PC-3 (cell line): ENCODE measurements around the gene IRX6. TPM values are rescaled to one million over a fixed set of nuclear protein-coding genes. Genes with fewer than 3 reads are reported as not detected.

Experiments used
- ATAC-seq: fragments of 200-7000 bp; cut with Tn5 transposase; 2 replicates; pipeline ENCODE4 v1.9.1; 2020; ENCODE audit warnings: mild to moderate bottlenecking, moderate library complexity
- BruUV-seq: library from RNA; stranded (reverse); fragments of 400-500 nt; replicated peaks from 2 replicates; lab custom pipeline; 2021; lab: Mats Ljungman, UMichigan
- CTCF ChIA-PET: fragments of 300-600 bp; sonication (Branson Sonifier 250); formaldehyde crosslinking; loops from one replicate; lab custom pipeline; 2022; ENCODE audit warnings: antibody characterized with exemption; lab: Charles Lee
- POLR2A ChIA-PET: fragments of 300-600 bp; sonication (Branson Sonifier 250); formaldehyde crosslinking; loops from one replicate; lab custom pipeline; 2022; ENCODE audit warnings: antibody characterized with exemption; ENCODE audit not compliant: unreplicated experiment; lab: Charles Lee
- DNase-seq: peaks from one replicate; pipeline ENCODE4 v3.0.0-alpha.2; 2015
- H2AFZ ChIP-seq: fragments of 300-600 bp; sonication (generic); 2 replicates; pipeline ENCODE4 v1.6.0; 2016; ENCODE audit warnings: antibody characterized with exemption, low read length
- H3F3A ChIP-seq: fragments of 300-600 bp; sonication (generic); one replicate; pipeline ENCODE4 v1.6.0; 2017; ENCODE audit warnings: antibody characterized with exemption, low read length, control low read depth, mild to moderate bottlenecking; ENCODE audit not compliant: unreplicated experiment
- H3K27ac ChIP-seq: fragments of 300-600 bp; sonication (generic); 2 replicates; pipeline ENCODE4 v1.5.1; 2016; ENCODE audit warnings: mild to moderate bottlenecking, low read length
- H3K27me3 ChIP-seq: fragments of 300-600 bp; sonication (generic); 2 replicates; pipeline ENCODE4 v1.6.1; 2016; ENCODE audit warnings: low read length, mixed read lengths
- H3K36me3 ChIP-seq: fragments of 300-600 bp; sonication (generic); 2 replicates; pipeline ENCODE4 v1.6.1; 2016; ENCODE audit warnings: low read depth, mixed run types, low read length, mixed read lengths
- H3K4me1 ChIP-seq: fragments of 300-600 bp; sonication (generic); 2 replicates; pipeline ENCODE4 v1.5.1; 2016; ENCODE audit warnings: low read length; ENCODE audit not compliant: insufficient read depth
- H3K4me2 ChIP-seq: fragments of 300-600 bp; sonication (generic); 2 replicates; pipeline ENCODE4 v1.6.0; 2016; ENCODE audit warnings: low read length
- H3K4me3 ChIP-seq: fragments of 300-600 bp; sonication (generic); 2 replicates; pipeline ENCODE4 v1.5.1; 2016; ENCODE audit warnings: mild to moderate bottlenecking, low read length, mixed read lengths
- H3K79me2 ChIP-seq: fragments of 300-600 bp; sonication (generic); 2 replicates; pipeline ENCODE4 v1.6.1; 2017; ENCODE audit warnings: low read length, mixed read lengths
- H3K9ac ChIP-seq: fragments of 300-600 bp; sonication (generic); 2 replicates; pipeline ENCODE4 v1.6.0; 2016; ENCODE audit warnings: mild to moderate bottlenecking, low read length
- H3K9me2 ChIP-seq: fragments of 300-600 bp; sonication (generic); replicated peaks from 2 replicates; pipeline ENCODE4 v1.6.1; 2016; ENCODE audit warnings: mixed run types, low read length, mixed read lengths
- H3K9me3 ChIP-seq: fragments of 300-600 bp; sonication (generic); 2 replicates; pipeline ENCODE4 v1.6.1; 2016; ENCODE audit warnings: low read length, mixed read lengths
- H4K20me1 ChIP-seq: fragments of 300-600 bp; sonication (generic); 2 replicates; pipeline ENCODE4 v1.6.1; 2016; ENCODE audit warnings: low read length, mixed read lengths
- CTCF ChIP-seq: fragments of 300-600 bp; sonication (generic); conservative IDR thresholded peaks from 2 replicates; pipeline ENCODE4 v1.5.1; 2017; ENCODE audit warnings: antibody characterized with exemption, low read depth, mild to moderate bottlenecking, low read length
- EZH2 ChIP-seq: fragments of 300-600 bp; sonication (generic); IDR thresholded peaks from one replicate; pipeline ENCODE4 v1.6.1; 2017; ENCODE audit warnings: antibody characterized with exemption, mild to moderate bottlenecking, low read length; ENCODE audit not compliant: unreplicated experiment
- EZH2phosphoT487 ChIP-seq: fragments of 300-600 bp; sonication (generic); IDR thresholded peaks from 2 replicates; pipeline ENCODE4 v1.6.1; 2018; ENCODE audit warnings: mild to moderate bottlenecking, antibody characterized with exemption, low read length, borderline replicate concordance
- intact Hi-C: fragments of 100-400 bp; cut with micrococcal nuclease; formaldehyde crosslinking; loops from 2 replicates; pipeline ENCODE4 v1.9.0; 2023
- total RNA-seq: library from RNA; depleted of rRNA; stranded (reverse); fragments of >200 nt; gene quantifications from 2 replicates; pipeline ENCODE4 v1.2.3, GENCODE V29; 2014

Gene IRX6
- total RNA-seq, 1 experiment from 2014 or later: not detected

- peak; percentile 22 for DNase-seq
Observed at GRCh38 chr16:55297910-55298479, 26.0 kb upstream of the IRX6 start.

GRCh38 chr16:55301385-55302008 lies 22.5 kb upstream of the IRX6 start:
- Histone ChIP-seq H4K20me1 (no peaks in the 10 kb centered on the region), H3K4me3 (no peak overlapping the region), H3K9me3 (no peaks in the 10 kb centered on the region), H3K36me3 (no peaks in the 10 kb centered on the region), H2AFZ (no peak overlapping the region), H3F3A (no peaks in the 10 kb centered on the region), H3K4me2 (no peak overlapping the region), H3K27me3 (peaks cover 21% of the 10 kb centered on the region; the same call in 1 of the 2 replicates), H3K27ac (no peak overlapping the region), H3K79me2 (no peaks in the 10 kb centered on the region), H3K9ac (no peak overlapping the region), H3K4me1 (no peaks in the 10 kb centered on the region), H3K9me2 (no peaks in the 10 kb centered on the region)
- POLR2A ChIA-PET: no interaction called here
- no peak for ATAC-seq
- CTCF ChIA-PET: no interaction called here
- no peak for DNase-seq
- no peak for TF ChIP-seq EZH2phosphoT487
- no peak for TF ChIP-seq CTCF
- no peak for TF ChIP-seq EZH2
- BruUV-seq: no TSS peak
- intact Hi-C loops: no loop called here

More at GRCh38 chr16:55297910-55298479, 26.0 kb upstream of the IRX6 start:
- H3K27me3 ChIP-seq: peaks cover 21% of the 10 kb centered on the region; the same call in 1 of the 2 replicates
- H3K27ac ChIP-seq: no peak overlapping the region
- no peaks in the 10 kb centered on the region for H3K36me3 ChIP-seq
- H2AFZ ChIP-seq: no peak overlapping the region
- no peaks in the 10 kb centered on the region for H4K20me1 ChIP-seq
- no peak overlapping the region for H3K4me3 ChIP-seq
- H3K9me3 ChIP-seq: no peaks in the 10 kb centered on the region
- H3K4me2 ChIP-seq: no peak overlapping the region
- ChIA-PET POLR2A (no interaction called here), CTCF (no interaction called here)
- intact Hi-C loops: no loop called here
- no TSS peak for BruUV-seq
- no peak overlapping the region for H3K9ac ChIP-seq
- no peaks in the 10 kb centered on the region for H3K4me1 ChIP-seq
- no peak for TF ChIP-seq CTCF
- TF ChIP-seq EZH2phosphoT487: no peak
- no peak for TF ChIP-seq EZH2
- no peaks in the 10 kb centered on the region for H3K79me2 ChIP-seq
- H3K9me2 ChIP-seq: no peaks in the 10 kb centered on the region
- ATAC-seq: no peak
- H3F3A ChIP-seq: no peaks in the 10 kb centered on the region

GRCh38 chr16:55302635-55303034 lies 21.4 kb upstream of the IRX6 start:
- H3K4me2 ChIP-seq: no peak overlapping the region
- peaks cover 21% of the 10 kb centered on the region; the same call in 1 of the 2 replicates for H3K27me3 ChIP-seq
- no peaks in the 10 kb centered on the region for H3K9me2 ChIP-seq
- H3K27ac ChIP-seq: no peak overlapping the region
- no peak for ATAC-seq
- no peak overlapping the region for H3K4me3 ChIP-seq
- ChIA-PET POLR2A (no interaction called here), CTCF (no interaction called here)
- no peaks in the 10 kb centered on the region for H3K79me2 ChIP-seq
- H4K20me1 ChIP-seq: no peaks in the 10 kb centered on the region
- H3K36me3 ChIP-seq: no peaks in the 10 kb centered on the region
- no peak for TF ChIP-seq EZH2phosphoT487
- TF ChIP-seq EZH2: no peak
- TF ChIP-seq CTCF: no peak
- H3K9ac ChIP-seq: no peak overlapping the region
- H2AFZ ChIP-seq: no peak overlapping the region
- no peaks in the 10 kb centered on the region for H3F3A ChIP-seq
- H3K9me3 ChIP-seq: no peaks in the 10 kb centered on the region
- no peak for DNase-seq
- H3K4me1 ChIP-seq: no peaks in the 10 kb centered on the region
- intact Hi-C loops: no loop called here
- no TSS peak for BruUV-seq
